Endothelial cell (in vitro differentiated cells): ENCODE measurements around the gene INIP. TPM values are rescaled to one million over a fixed set of nuclear protein-coding genes. Genes with fewer than 3 reads are reported as not detected.

Experiments
- DNase-seq: peaks from one replicate; pipeline ENCODE4 v3.0.0; 2021; ENCODE audit warnings: low spot score
- H3K27ac Mint-ChIP-seq: one replicate; pipeline ENCODE4 v1.8.0; 2021; ENCODE audit warnings: mixed read lengths, inconsistent platforms; ENCODE audit not compliant: unreplicated experiment
- H3K27me3 Mint-ChIP-seq: one replicate; pipeline ENCODE4 v1.8.0; 2021; ENCODE audit warnings: mild to moderate bottlenecking, moderate library complexity, mixed read lengths, inconsistent platforms; ENCODE audit not compliant: unreplicated experiment
- H3K36me3 Mint-ChIP-seq: one replicate; pipeline ENCODE4 v1.8.0; 2021; ENCODE audit warnings: mild to moderate bottlenecking, low read depth, mixed read lengths, inconsistent platforms; ENCODE audit not compliant: unreplicated experiment
- H3K4me1 Mint-ChIP-seq: one replicate; pipeline ENCODE4 v1.8.0; 2021; ENCODE audit warnings: mild to moderate bottlenecking, mixed read lengths, inconsistent platforms; ENCODE audit not compliant: unreplicated experiment
- H3K4me3 Mint-ChIP-seq: one replicate; pipeline ENCODE4 v1.8.0; 2021; ENCODE audit warnings: mild to moderate bottlenecking, mixed read lengths, inconsistent platforms; ENCODE audit not compliant: unreplicated experiment
- H3K9me3 Mint-ChIP-seq: one replicate; pipeline ENCODE4 v1.8.0; 2021; ENCODE audit warnings: mixed read lengths, inconsistent platforms; ENCODE audit not compliant: unreplicated experiment
- total RNA-seq: library from RNA; stranded (reverse); fragmentation: NEBNext Ultra II Directional; extraction: Animal tissue kit (Norgen Biotek cat#: 25700); gene quantifications from one replicate; pipeline ENCODE4 v1.2.1, GENCODE V29; 2021; ENCODE audit not compliant: unreplicated experiment
- TF ChIP-seq, protein P1 (sequence below): fragments of 200-600 bp; sonication (generic); IDR thresholded peaks from one replicate; pipeline ENCODE4 v1.5.0; 2021; ENCODE audit warnings: antibody characterized with exemption; ENCODE audit not compliant: unreplicated experiment

Gene INIP
- total RNA-seq, 1 donor from 2014 or later, result 20.8 TPM

DNA sequence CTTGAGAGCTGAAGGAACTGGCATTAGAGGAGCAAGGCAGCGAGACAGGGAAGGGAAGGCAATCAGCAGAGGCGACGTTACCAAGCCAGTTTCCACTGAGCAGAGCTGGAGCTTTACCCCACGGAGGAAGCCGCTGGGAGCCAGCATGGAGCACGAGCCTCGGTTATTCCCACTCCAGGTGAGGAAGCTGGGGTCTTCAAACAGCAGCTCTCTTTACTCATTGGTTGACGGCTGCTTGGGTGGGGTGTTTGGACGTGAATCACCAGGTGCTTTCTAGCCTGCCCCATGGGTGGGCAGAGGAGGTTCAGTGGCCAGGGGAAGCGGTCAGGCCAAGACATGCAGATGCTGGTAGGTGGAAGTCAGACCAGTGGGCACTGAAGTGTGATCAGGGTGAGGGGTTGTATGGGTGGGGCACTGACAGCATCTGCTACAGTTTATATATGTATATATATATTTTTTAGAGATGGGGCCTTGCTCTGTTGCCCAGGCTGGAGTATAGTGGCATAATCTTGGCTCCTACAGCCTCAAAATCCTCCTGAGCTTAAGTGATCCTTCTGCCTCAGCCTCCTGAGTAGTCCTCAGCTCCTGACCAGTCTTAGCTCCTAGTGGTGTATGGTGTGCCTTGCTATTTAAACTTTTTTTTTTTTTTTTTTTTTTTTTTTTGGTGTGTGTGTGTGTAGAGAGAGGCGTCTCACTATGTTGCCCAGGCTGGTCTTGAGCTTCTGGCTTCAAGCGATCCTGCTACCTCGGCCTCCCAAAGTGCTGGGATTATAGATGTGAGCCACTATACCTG, 45.0 kb upstream of the INIP start:
- Mint-ChIP-seq H3K36me3 (no peaks in the 10 kb centered on the region), H3K27ac (no peak overlapping the region), H3K4me3 (no peak overlapping the region), H3K4me1 (no peaks in the 10 kb centered on the region), H3K9me3 (no peaks in the 10 kb centered on the region), H3K27me3 (peaks cover 4% of the 10 kb centered on the region)
- TF ChIP-seq, protein P1, sequence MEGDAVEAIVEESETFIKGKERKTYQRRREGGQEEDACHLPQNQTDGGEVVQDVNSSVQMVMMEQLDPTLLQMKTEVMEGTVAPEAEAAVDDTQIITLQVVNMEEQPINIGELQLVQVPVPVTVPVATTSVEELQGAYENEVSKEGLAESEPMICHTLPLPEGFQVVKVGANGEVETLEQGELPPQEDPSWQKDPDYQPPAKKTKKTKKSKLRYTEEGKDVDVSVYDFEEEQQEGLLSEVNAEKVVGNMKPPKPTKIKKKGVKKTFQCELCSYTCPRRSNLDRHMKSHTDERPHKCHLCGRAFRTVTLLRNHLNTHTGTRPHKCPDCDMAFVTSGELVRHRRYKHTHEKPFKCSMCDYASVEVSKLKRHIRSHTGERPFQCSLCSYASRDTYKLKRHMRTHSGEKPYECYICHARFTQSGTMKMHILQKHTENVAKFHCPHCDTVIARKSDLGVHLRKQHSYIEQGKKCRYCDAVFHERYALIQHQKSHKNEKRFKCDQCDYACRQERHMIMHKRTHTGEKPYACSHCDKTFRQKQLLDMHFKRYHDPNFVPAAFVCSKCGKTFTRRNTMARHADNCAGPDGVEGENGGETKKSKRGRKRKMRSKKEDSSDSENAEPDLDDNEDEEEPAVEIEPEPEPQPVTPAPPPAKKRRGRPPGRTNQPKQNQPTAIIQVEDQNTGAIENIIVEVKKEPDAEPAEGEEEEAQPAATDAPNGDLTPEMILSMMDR, result no peak
- no peak for DNase-seq

DNA sequence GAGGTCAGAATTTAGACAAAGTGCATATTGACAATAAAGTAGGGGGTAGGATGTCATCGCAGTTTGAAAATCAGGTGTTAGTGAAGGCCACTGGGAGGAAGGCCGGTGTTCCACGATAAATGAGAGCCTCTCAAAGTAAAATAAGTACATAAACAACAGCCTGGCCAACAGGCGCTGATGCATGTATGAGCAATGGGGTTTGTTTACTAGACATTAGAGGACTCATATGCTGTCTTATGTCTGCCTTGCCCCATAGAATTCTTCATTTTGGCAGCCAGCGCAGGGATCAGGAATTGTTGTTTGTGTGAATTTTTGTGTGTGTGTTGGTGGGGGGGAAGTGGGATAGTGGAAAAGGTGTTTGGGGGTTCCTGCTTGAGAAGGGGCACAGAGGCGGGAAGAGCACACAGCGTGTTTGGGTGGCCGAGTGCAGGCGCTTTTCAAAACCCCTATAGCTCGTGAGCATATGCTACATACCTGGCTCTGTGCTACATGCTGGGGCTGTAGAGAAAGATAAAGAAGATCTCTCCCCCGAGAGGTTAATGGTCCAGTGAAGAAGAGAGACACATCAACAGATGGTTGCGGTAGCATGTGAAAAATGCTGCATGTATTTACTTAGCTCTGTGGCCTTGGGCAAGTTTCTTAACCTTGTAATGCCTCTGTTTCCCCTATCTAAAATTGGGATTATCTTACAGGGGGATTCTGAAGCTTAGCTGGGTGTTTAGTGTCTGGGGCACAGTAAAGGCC, 44.2 kb upstream of the INIP start:
- TF ChIP-seq, protein P1, result no peak
- no peaks in the 10 kb centered on the region for H3K4me1 Mint-ChIP-seq
- H3K27ac Mint-ChIP-seq, result no peak overlapping the region
- no peaks in the 10 kb centered on the region for H3K9me3 Mint-ChIP-seq
- H3K36me3 Mint-ChIP-seq, result no peaks in the 10 kb centered on the region
- H3K27me3 Mint-ChIP-seq, result peaks cover 7% of the 10 kb centered on the region
- no peak for DNase-seq
- H3K4me3 Mint-ChIP-seq, result no peak overlapping the region

- TF ChIP-seq, protein P1, result no peak
- Mint-ChIP-seq H3K4me3 (no peak overlapping the region), H3K9me3 (no peaks in the 10 kb centered on the region), H3K4me1 (no peaks in the 10 kb centered on the region), H3K27me3 (peaks cover 9% of the 10 kb centered on the region), H3K27ac (no peak overlapping the region), H3K36me3 (no peaks in the 10 kb centered on the region)
- no peak for DNase-seq
Observed at GRCh38 chr9:112760821-112761220, 42.9 kb upstream of the INIP start.

DNA sequence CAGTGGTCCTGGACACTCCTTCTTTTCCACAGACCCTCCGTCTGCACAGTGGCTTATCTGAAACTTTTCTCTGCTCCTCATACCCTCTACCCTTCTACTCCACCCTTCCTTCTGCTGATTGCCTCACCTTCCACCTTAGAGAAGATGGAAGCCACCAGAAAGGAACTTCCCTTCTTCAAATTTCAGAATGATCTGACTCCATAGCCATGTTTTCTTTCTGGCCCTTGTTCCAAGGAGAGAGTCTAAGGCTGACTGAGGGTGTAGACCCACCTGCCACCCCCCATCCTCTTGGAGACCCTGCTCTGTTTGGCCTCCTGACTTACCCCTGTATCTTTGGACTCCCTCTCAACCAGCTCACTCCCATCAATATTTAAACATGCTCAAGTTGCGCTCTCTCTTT, 40.0 kb upstream of the INIP start:
- Mint-ChIP-seq H3K4me1 (peaks cover 14% of the 10 kb centered on the region), H3K27ac (no peak overlapping the region), H3K27me3 (peaks cover 13% of the 10 kb centered on the region), H3K36me3 (no peaks in the 10 kb centered on the region), H3K4me3 (no peak overlapping the region), H3K9me3 (no peaks in the 10 kb centered on the region)
- TF ChIP-seq, protein P1, result no peak
- DNase-seq, result no peak
